SH-SY5Y (cell line): ENCODE results near the gene ALAS1.

Experiments
- GATA2 ChIP-seq: IDR thresholded peaks from 2 replicates; pipeline ENCODE4 v1.6.1; 2011; ENCODE audit warnings: mild to moderate bottlenecking, low read depth, low read length
- GATA3 ChIP-seq: IDR thresholded peaks from 2 replicates; pipeline ENCODE4 v1.6.1; 2011; ENCODE audit warnings: low read depth, mild to moderate bottlenecking, low read length, moderate library complexity

ALAS1 gene

DNA sequence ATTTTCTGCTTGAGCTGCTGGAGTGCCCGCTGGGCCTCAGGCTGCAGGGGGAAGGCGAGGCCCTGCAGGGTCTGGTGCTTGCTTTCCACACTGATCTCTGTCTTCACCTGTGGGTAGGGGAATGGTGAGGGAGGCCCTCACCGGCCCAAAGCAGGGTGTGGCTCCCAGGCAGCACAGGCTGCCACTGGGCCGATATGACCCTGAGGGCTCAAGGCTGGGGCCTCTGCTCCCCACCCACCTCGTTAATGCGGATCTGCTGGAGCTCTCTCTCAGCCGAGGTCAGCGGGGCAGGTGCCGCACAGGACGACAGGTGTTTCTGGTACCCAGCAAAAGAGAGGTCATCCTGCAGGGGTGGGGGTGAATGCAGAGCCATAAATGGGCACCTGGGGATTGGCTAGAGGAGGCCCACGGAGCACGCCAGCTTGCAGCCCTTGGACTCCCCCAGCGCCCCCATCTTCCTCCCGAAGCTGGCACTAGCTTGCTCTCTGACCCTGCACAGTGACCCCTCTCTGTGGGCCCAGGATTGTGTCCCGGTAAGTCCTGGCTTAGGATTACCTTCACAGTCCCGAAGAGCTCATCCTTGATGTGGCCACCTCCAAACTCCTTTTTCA lies 33.0 kb downstream of the ALAS1 start:
- TF ChIP-seq GATA3 (no peak), GATA2 (no peak)

DNA sequence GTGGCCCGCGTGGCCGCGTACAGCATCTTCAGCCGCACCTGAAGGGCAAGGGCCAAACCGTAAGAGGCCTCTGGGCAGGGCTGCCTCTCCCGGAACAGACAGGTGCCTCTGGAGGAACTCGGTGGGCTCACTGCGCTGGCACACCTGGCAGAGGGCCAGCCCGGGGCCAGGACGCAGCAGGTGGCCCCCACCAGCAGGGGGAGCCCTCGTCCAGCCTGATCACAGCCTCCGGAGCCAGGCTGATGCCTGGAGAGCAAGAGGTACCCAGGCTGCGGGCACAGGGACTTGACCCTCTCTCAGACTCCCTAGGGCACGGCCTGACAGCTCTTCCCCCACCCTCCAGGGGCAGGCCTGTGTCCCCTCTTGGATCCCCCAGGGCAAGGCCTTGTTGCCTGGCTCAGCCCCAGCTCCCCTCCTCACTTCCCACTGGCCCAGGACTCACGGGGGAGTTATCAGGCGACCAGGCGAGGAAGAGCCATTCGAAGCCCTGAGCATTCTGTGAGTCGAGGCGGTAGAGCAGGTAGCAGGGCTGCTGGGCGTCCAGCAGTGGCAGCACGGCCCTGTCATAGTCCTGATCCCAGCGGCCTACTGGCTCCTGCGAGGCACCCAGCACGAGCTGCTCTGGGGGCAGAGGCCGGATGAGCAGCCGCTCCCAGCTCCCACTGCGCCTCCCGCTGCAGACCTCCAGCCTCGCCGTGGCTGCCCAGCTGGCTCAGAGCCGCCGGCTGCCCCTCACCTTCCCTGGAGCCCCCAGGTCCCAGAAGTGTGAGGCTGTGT lies 33.7 kb downstream of the ALAS1 start:
- TF ChIP-seq GATA2: no peak
- TF ChIP-seq GATA3: no peak

DNA sequence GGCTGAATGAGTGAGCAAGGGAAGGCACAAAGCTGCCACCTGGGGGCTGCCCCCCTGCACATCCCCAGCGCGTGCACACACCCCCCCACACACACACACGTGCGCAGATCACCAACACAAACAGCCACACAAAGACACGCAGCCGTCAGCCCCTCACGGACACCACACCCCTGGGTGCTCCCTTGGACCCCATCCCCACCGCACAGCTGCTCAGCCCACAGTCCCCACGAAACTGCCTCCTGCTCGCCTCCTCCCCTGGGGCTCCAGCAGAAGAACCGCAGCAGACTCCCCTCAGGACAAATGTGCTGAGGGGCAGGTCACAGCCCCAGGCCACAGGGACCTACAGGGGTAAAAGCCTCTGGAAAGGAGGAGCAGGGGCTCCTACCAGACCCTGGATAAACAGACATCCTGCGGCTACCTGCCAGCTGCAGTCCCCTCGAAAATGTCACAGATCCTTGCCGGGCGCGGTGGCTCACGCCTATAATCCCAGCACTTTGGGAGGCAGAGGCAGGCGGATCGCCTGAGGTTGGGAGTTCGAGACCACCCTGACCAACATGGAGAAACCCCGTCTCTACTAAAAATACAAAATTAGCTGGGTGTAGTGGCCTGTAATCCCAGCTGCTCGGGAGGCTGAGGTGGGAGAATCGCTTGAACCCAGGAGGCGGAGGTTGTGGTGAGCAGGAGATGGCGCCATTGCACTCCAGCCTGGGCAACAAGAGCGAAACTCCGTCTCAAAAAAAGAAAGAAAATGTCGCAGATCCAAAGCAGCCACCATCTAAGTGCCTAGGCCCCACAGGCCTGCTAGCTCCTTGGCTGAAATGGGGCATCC lies 34.5 kb downstream of the ALAS1 start:
- no peak for TF ChIP-seq GATA3
- TF ChIP-seq GATA2: no peak

DNA sequence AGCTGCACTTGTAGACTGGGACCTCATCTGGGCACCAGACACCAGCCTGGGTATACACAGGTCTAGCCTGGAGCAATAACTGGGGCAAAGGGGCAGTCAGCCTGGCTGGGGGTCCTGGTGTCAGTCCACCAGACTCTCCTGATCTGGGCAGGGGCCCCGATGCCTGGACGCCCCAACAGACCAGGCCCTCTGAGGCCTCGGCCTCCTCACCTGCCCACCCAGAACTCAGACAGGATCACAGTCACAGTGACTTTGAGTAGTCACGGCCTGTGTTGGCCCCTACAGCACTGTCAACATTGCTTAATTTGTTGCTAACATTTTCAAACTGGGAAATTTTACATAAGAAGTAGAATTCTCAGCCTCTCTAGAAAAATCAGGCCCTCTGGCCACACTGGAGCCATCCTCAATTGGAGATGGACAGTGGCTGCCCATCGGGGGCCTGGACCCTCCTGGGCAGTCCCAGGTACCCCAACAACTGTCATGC lies 35.2 kb downstream of the ALAS1 start:
- TF ChIP-seq GATA3 (no peak), GATA2 (no peak)

DNA sequence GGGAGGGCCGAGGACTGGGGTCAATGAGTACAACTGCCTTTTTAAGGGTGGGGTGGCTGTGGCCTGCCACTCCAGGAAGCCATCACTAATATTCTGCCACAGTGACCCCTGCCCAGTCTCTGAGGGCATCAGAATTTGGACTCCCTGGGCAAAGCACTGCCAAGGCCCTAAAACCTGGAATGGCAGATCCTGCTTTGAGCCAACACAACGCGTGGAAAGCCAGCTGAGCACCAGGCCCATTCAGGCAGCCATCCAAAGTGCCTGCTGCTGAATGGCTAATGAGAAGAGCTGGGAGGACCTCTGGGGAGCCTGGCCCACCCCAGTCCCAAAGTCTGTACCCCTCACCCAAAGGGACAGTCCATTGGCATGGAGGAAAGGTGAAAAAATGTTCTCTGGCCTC lies 36.0 kb downstream of the ALAS1 start:
- TF ChIP-seq GATA2 (no peak), GATA3 (no peak)

DNA sequence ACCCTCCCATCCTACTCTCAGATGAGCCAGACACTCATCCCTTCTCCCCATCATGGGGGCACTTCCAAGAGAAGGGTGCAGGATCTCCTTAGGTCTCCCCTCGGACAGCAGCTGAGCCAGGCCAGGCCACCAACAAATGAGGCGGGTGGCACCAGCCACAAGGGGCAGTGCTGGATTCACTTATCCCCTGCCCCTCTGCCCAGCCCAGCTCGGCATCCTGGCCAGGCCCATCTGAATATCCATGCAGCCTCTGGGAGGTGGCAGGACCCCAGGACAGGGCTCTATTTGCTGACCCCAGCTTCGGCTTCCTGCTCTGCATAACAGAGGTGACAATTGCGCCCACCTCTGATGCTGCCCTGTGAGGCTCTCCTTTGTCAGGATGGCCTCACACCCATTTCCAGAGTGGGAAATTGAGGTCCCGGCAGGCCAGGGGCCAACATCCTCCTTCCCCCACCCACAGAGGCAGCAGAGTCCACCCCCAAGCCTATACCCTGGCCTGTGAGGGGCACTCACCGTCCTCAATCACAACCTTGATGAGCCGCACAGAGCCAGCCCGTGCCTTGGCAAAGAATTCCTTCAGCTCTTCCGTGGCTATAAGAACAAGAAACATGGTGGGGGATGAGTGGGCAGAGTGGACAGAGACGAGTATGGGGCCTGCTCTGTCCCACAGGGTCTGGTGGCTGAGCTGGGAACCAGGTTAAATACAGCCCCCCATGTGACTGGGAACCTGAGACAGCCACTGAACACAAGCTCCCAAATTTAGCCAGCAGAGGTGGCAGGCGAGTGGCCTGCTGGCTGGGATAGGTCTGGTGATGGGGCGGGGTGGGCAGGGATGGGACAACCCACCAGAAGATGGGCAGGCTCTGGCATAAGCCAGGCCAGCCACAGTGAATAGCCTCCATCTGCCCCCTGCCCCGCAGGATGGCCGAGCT lies 36.8 kb downstream of the ALAS1 start:
- TF ChIP-seq GATA2: no peak
- no peak for TF ChIP-seq GATA3

DNA sequence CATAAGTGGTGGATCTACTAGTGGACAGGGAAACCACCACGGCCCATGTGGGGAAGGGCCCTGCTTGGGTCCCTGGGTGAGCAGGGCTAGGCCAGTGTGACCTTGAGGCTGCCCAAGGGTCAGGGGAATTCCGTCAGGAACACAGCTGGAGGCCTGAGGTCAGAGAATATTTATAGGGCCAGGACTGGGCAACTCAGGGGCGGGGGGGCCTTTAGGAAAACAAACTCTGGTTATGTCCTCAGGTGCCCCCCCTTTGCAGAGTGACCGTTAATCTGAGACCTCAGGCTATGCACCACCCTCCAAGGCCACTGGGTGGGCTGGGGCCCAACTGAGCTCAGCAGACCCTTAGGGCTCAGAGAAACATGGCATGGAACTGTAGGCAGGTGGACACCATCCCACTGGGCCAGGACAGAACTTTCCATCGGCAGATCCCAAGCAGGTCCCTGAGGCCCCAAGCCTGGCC lies 38.5 kb downstream of the ALAS1 start:
- TF ChIP-seq GATA3: no peak
- TF ChIP-seq GATA2: no peak

DNA sequence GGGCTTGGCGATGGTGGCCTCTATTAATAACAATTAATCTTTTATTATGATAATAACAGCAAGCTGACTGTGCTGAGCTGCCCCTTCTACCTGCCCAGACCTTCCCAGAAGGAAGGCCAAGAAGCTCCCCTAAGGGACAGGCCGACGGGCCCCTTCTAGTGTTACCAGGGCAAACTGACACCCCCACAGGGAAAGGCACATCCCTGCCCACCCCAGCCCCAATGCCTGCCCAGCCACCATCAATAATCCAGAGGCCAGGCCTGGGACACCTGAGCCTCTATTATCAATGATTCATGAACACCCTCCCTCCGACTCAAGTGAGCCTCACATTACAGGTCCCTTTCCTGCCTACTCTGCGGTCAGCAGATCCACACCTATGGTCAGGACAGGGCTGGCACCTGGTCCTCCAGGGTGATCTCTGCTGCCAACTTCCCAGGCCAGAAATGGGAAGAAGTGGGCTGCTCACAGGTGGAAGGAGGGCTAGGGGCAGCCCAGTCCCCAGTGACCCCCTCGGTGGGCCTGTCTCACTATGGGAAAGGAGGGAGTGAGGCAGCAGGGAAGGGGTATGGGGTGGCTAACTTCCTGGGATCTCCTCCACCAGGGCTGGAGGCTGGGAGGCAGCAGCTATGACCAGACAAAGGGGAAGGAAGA lies 39.2 kb downstream of the ALAS1 start:
- TF ChIP-seq GATA3: no peak
- TF ChIP-seq GATA2: no peak

DNA sequence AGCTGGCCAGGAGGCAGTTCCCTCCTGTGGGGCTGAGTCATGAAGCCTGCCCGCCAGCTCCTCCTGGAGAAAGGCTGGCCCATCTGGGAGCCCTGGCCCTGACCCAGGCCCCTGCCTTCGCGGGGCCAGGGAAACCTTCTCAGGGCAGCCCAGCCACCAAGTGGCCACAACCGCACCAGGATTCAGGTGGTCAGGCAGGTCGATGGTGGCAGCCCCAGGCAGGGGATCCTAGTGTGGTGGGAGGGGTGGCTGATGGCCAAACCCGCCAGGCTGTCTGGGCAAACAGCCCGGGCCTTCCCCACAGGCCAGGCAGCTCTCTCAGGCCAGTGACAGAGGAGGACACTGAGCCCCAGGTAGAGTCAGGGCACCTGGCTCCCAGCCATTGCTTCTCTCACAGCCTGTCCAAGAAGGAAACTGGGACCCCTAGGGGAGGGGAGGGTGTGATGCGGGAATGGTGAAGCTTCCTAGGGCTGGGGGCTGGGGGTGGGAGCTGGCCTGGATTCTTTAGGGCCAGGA lies 39.8 kb downstream of the ALAS1 start:
- TF ChIP-seq GATA2: no peak
- TF ChIP-seq GATA3: no peak

DNA sequence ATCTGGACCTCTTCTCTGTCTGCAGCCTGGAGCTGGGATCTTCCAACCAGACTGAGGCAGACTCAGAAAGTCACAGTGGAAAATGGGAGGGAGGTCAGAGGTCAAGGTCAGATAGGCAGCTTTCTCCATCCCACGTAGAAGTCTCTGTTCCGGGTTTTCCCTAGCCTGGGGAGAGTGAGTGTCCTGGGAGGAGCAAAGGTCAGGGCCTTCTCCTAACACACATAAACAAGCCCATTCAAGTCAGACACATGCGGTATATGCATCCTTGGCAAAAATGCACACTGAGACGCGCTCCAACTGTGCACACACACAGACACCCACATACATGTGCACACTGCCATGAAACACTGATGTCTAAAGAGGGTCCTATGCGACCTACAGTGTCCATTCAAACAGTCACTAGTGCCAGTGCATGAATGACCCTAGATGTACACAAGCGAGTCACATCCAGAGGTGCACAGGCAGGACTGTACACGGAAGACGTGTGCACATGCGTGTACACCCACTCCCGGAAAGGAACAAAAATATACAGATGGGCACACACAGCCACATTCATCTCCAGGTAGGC lies 40.3 kb downstream of the ALAS1 start:
- TF ChIP-seq GATA3: no peak
- no peak for TF ChIP-seq GATA2

DNA sequence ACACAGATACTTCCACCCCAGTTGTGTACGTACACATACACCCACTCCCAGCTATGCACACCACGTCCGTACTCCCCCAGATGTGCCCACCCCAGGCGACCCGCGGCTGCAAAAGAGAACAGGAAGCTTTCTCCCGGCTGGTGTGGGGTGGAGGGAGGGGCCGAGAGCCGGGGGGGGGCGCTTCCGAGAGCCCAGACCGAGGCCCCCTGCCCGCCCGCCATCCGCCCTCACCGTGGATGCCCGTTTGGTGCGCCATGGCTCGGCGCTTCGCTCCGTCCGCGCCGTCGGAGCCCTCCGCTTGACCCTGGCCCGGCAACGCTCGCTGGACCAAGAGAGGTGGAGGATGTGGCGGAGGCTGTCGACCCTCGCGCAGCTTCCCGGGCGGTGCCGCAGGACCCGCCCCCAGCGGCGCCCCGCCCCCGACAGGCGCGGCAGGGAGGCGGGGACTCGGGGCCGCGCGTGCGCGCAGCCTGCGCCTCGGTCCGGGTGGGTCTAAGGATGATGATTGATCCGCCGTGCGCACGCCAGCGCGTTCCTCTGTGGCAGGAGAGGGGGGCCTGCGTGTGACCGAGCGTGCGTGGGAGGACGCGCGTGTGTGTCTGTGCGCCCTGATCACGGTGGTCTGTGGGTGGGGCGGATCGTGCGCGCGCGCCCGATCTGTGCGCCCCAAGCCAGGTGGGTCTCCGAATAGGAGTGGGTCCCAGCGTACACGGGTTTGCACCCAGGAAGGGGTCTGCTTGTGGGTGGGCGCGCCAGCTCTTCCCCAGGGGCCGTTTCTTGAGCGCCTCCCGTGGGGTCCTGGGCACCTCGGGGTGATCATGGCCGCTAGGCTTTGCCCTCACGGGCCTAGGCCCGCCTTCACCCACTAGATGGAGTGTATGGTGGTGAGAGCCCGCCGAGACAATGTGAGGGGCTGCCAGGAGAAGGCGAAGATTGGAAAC lies 41.1 kb downstream of the ALAS1 start, which contains the start of gene TWF2:
Gene TWF2, minus strand, starts transcription at position 398 of the 941 bp plus-strand sequence. Its CDS starts 142 bp downstream, at position 256.
- no peak for TF ChIP-seq GATA3
- TF ChIP-seq GATA2: no peak
